K562 (cell line): ENCODE data around the gene RACK1. TPM values are rescaled to one million over a fixed set of nuclear protein-coding genes. Genes with fewer than 3 reads are reported as not detected.

Source experiments
- ASH1L ChIP-seq: fragments of 450-650 bp; IDR thresholded peaks from 2 replicates; pipeline ENCODE4 v1.6.1; 2018; ENCODE audit warnings: borderline replicate concordance, mild to moderate bottlenecking, low read depth; ENCODE audit not compliant: partially characterized antibody
- ATF6 ChIP-seq: sonication (generic); formaldehyde crosslinking; IDR thresholded peaks from 2 replicates; pipeline ENCODE4 v1.4.0; 2020; ENCODE audit warnings: mild to moderate bottlenecking, missing genetic modification reagents
- CHD1 ChIP-seq: fragments of 200-600 bp; sonication (generic); IDR thresholded peaks from one replicate; pipeline ENCODE4 v1.6.1; 2012; ENCODE audit warnings: mild to moderate bottlenecking, moderate library complexity, low read length, inconsistent platforms
- CREM ChIP-seq: IDR thresholded peaks from 2 replicates; pipeline ENCODE4 v1.6.1; 2014; ENCODE audit warnings: antibody characterized with exemption, low read depth
- ELF2 ChIP-seq: fragments of 250-450 bp; sonication (Bioruptor Pico); IDR thresholded peaks from 2 replicates; pipeline ENCODE4 v1.5.0; 2021; ENCODE audit warnings: mild to moderate bottlenecking
- FOXA1 ChIP-seq: fragments of 450-650 bp; IDR thresholded peaks from 2 replicates; pipeline ENCODE4 v1.6.1; 2016; ENCODE audit warnings: mild to moderate bottlenecking, borderline replicate concordance
- FOXK2 ChIP-seq, 2 experiments: fragments of 450-650 bp; IDR thresholded peaks in 1 of 2; conservative IDR thresholded peaks in 1 of 2; 2 replicates each; pipeline ENCODE4 v1.6.1; 2016; ENCODE audit warnings: low read depth in 2 of 2, mild to moderate bottlenecking in 1 of 2
- KDM5B ChIP-seq: fragments of 200-600 bp; sonication (generic); IDR thresholded peaks from 2 replicates; pipeline ENCODE4 v1.6.1; 2012; ENCODE audit warnings: low read depth, mild to moderate bottlenecking, moderate library complexity, low read length, control low read depth, inconsistent platforms; ENCODE audit not compliant: insufficient replicate concordance
- MBD2 ChIP-seq: sonication (generic); IDR thresholded peaks from 2 replicates; pipeline ENCODE4 v1.6.1; 2016; ENCODE audit warnings: low read depth, borderline replicate concordance
- MYC ChIP-seq, 2 experiments: fragments of 250-450 bp in 1 of 2; sonication (Bioruptor Pico) in 1 of 2; IDR thresholded peaks; 2 replicates each; pipeline versions ENCODE4 v1.5.1 to v1.6.1; 2012 to 2021; ENCODE audit warnings: low read depth in 2 of 2, borderline replicate concordance in 1 of 2, improper control_type of control experiment in 1 of 2, low read length in 1 of 2, mild to moderate bottlenecking in 1 of 2, moderate library complexity in 1 of 2
- POLR2AphosphoS5 ChIP-seq: IDR thresholded peaks from 2 replicates; pipeline ENCODE4 v1.6.1; 2011; ENCODE audit warnings: mild to moderate bottlenecking, low read depth, low read length, moderate library complexity; ENCODE audit not compliant: control insufficient read depth, insufficient read depth
- RBBP5 ChIP-seq: fragments of 200-600 bp; sonication (generic); IDR thresholded peaks from 2 replicates; pipeline ENCODE4 v1.6.1; 2012; ENCODE audit warnings: borderline replicate concordance, mild to moderate bottlenecking, low read length, control low read depth, inconsistent platforms; ENCODE audit not compliant: insufficient read depth, poor library complexity, severe bottlenecking
- SREBF1 ChIP-seq: fragments of 150-350 bp; IDR thresholded peaks from 2 replicates; pipeline ENCODE4 v1.6.1; 2014; ENCODE audit warnings: antibody characterized with exemption, low read depth, low read length, borderline replicate concordance
- STAG1 ChIP-seq: sonication (generic); formaldehyde crosslinking; IDR thresholded peaks from 2 replicates; pipeline ENCODE4 v1.5.0; 2020; ENCODE audit warnings: missing genetic modification reagents, borderline replicate concordance
- ZC3H8 ChIP-seq: fragments of 450-650 bp; IDR thresholded peaks from 2 replicates; pipeline ENCODE4 v1.6.1; 2017
- ZNF347 ChIP-seq: fragments of 450-650 bp; formaldehyde crosslinking; IDR thresholded peaks from 2 replicates; pipeline ENCODE4 v1.4.0; 2020; ENCODE audit warnings: low read depth, mild to moderate bottlenecking, moderate library complexity
- polyA plus RNA-seq, 8 experiments: library from polyadenylated mRNA; depleted of rRNA in 4 of 8; stranded (reverse) in 5 of 8; unstranded in 3 of 8; fragments of >200 nt; fragmentation: Nextera tagmentation in 2 of 8; fragmentation: Illumina TruSeq in 1 of 8; extraction: Ambion mirVana in 2 of 8; extraction: Trizol in 1 of 8; gene quantifications; 2 replicates each; pipeline versions ENCODE4 v1.2.1 to v1.2.3, GENCODE V29; 2011 to 2014; ENCODE audit warnings: inconsistent platforms in 1 of 8, missing spikeins in 1 of 8
- total RNA-seq, 7 experiments: library from RNA; depleted of rRNA in 6 of 7; stranded (reverse); fragments of >200 nt in 6 of 7; fragmentation: Illumina TruSeq in 2 of 7; extraction: Trizol in 2 of 7; gene quantifications; 2 replicates each; pipeline versions ENCODE4 v1.2.1 to v1.2.3, GENCODE V29; 2011 to 2021; ENCODE audit warnings: low replicate concordance in 1 of 7
- TF ChIP-seq, protein P1 (sequence below): fragments of 250-450 bp; sonication (Bioruptor Pico); IDR thresholded peaks from 2 replicates; pipeline ENCODE4 v1.9.0; 2021; ENCODE audit warnings: mild to moderate bottlenecking, inconsistent platforms
- TF ChIP-seq, protein P2 (sequence below): fragments of 250-450 bp; sonication (Bioruptor Pico); IDR thresholded peaks from 2 replicates; pipeline ENCODE4 v1.8.0; 2022; ENCODE audit warnings: inconsistent platforms, mild to moderate bottlenecking, moderate library complexity, borderline replicate concordance
- TF ChIP-seq, protein P3 (sequence below): fragments of 450-650 bp; formaldehyde crosslinking; IDR thresholded peaks from 2 replicates; pipeline ENCODE4 v1.4.0; 2022; ENCODE audit warnings: missing genetic modification characterization

RACK1 gene
- total and polyA plus RNA-seq, 9 of the 15 experiments (the other 6 are each of a cell fraction or from before 2014, with no cell fraction given), result 2,303 to 5,311 (median 3,833) TPM

GRCh38 chr5:181191526-181192336 lies 52.0 kb downstream of the RACK1 start (continued):
- peak; percentile 87 for TF ChIP-seq MYC (IDR thresholded peaks at IDR 0.05; ENCODE audit: low read depth, low read length)
- no peak; the same call in 1 of the 2 replicates for TF ChIP-seq MYC (CRISPR knock-in tag; IDR thresholded peaks at IDR 0.05; ENCODE audit: borderline replicate concordance, low read depth)
- TF ChIP-seq ASH1L, result peak; percentile 55
- no peak for TF ChIP-seq ZC3H8
- TF ChIP-seq MBD2, result peak; percentile 10; the same call in 1 of the 2 replicates
- TF ChIP-seq, protein P1, sequence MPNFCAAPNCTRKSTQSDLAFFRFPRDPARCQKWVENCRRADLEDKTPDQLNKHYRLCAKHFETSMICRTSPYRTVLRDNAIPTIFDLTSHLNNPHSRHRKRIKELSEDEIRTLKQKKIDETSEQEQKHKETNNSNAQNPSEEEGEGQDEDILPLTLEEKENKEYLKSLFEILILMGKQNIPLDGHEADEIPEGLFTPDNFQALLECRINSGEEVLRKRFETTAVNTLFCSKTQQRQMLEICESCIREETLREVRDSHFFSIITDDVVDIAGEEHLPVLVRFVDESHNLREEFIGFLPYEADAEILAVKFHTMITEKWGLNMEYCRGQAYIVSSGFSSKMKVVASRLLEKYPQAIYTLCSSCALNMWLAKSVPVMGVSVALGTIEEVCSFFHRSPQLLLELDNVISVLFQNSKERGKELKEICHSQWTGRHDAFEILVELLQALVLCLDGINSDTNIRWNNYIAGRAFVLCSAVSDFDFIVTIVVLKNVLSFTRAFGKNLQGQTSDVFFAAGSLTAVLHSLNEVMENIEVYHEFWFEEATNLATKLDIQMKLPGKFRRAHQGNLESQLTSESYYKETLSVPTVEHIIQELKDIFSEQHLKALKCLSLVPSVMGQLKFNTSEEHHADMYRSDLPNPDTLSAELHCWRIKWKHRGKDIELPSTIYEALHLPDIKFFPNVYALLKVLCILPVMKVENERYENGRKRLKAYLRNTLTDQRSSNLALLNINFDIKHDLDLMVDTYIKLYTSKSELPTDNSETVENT (CRISPR knock-in tag), result peak; percentile 84
- TF ChIP-seq ATF6 (CRISPR knock-in tag), result 0 out of 2 replicates have a peak, but pooled peaks have one; percentile 36
- peak; percentile 77 for TF ChIP-seq CREM
- peak; percentile 70 for TF ChIP-seq POLR2AphosphoS5
- peak; percentile 17 for TF ChIP-seq KDM5B
- peak; percentile 85 for TF ChIP-seq ELF2 (CRISPR knock-in tag)
- TF ChIP-seq, protein P2, sequence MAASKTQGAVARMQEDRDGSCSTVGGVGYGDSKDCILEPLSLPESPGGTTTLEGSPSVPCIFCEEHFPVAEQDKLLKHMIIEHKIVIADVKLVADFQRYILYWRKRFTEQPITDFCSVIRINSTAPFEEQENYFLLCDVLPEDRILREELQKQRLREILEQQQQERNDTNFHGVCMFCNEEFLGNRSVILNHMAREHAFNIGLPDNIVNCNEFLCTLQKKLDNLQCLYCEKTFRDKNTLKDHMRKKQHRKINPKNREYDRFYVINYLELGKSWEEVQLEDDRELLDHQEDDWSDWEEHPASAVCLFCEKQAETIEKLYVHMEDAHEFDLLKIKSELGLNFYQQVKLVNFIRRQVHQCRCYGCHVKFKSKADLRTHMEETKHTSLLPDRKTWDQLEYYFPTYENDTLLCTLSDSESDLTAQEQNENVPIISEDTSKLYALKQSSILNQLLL (CRISPR knock-in tag), result no peak
- peak in 1 of 2 experiments; percentile 70; a peak in 2 of 4 replicates for TF ChIP-seq FOXK2 (conservative IDR thresholded peaks at IDR 0.05 in 1 of 2, IDR thresholded peaks at IDR 0.05 in 1 of 2; ENCODE audit: low read depth in 2 of 2)
- no peak for TF ChIP-seq CHD1
- TF ChIP-seq STAG1, result no peak
- no peak for TF ChIP-seq FOXA1
- TF ChIP-seq RBBP5, result peak; percentile 78
- TF ChIP-seq, protein P3, sequence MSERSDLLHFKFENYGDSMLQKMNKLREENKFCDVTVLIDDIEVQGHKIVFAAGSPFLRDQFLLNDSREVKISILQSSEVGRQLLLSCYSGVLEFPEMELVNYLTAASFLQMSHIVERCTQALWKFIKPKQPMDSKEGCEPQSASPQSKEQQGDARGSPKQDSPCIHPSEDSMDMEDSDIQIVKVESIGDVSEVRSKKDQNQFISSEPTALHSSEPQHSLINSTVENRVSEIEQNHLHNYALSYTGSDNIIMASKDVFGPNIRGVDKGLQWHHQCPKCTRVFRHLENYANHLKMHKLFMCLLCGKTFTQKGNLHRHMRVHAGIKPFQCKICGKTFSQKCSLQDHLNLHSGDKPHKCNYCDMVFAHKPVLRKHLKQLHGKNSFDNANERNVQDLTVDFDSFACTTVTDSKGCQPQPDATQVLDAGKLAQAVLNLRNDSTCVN (CRISPR knock-in tag), result 0 out of 2 replicates have a peak, but pooled peaks have one; percentile 35
- TF ChIP-seq ZNF347 (CRISPR knock-in tag), result no peak
- TF ChIP-seq SREBF1, result peak; percentile 53; the same call in 1 of the 2 replicates
